PFSK-1 (cell line): Measurements from ENCODE around the gene ADGRG3.

ENCODE experiments used
- FOXP2 ChIP-seq: optimal IDR thresholded peaks from 2 replicates; pipeline ENCODE3; 2011; ENCODE audit warnings: borderline replicate concordance, control low read depth, inconsistent platforms; ENCODE audit not compliant: insufficient read depth; ENCODE audit errors: extremely low read length, extremely low read depth
- POLR2AphosphoS5 ChIP-seq: IDR thresholded peaks from 2 replicates; pipeline ENCODE4 v1.6.1; 2012; ENCODE audit warnings: low read depth, mild to moderate bottlenecking, control low read depth, low read length, moderate library complexity
- REST ChIP-seq, 2 experiments: IDR thresholded peaks; 2 replicates each; pipeline versions ENCODE4 v1.6.1 to v1.8.0; 2011 to 2012; ENCODE audit warnings: low read depth in 2 of 2, low read length in 2 of 2, control low read depth in 1 of 2, inconsistent platforms in 1 of 2, mild to moderate bottlenecking in 1 of 2, moderate library complexity in 1 of 2; ENCODE audit not compliant: insufficient read depth in 1 of 2
- SIN3A ChIP-seq: IDR thresholded peaks from 2 replicates; pipeline ENCODE4 v1.6.1; 2012; ENCODE audit warnings: mild to moderate bottlenecking, low read length, moderate library complexity, borderline replicate concordance; ENCODE audit not compliant: insufficient read depth
- TAF1 ChIP-seq: IDR thresholded peaks from 2 replicates; pipeline ENCODE4 v1.6.1; 2012; ENCODE audit warnings: low read length, control low read depth, borderline replicate concordance; ENCODE audit not compliant: insufficient read depth

Gene ADGRG3

DNA sequence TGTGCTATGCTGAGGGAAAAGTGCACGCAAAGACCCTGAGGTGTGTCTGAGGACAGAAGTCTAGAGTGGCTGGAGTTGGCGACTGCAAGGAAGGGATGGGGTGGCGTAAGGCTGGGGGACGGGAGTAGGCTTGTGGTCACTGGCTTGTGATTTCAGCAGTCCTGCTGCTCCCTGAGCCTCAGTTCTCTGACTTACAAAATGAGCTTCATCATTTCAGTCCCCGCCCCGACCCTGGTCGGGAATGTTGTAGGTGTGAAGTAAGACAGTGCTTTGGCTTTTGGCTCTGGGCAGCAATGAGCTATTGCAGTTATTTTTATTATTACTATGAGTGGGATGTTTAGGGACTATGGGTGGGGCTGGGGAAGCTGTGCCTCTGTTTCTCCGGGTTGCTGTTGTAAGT, 31.1 kb upstream of the ADGRG3 start:
- TF ChIP-seq SIN3A (no peak), TAF1 (no peak), POLR2AphosphoS5 (no peak), REST (IDR thresholded peaks at IDR 0.05; ENCODE audit: insufficient read depth in 1 of 2, low read depth in 2 of 2, low read length in 2 of 2) (no peak), FOXP2 (no peak)

- TF ChIP-seq POLR2AphosphoS5 (no peak), TAF1 (no peak)
These were observed 30.7 kb upstream of the ADGRG3 start for GRCh38 chr16:57637424-57637823.

GRCh38 chr16:57637965-57638364, 30.1 kb upstream of the ADGRG3 start:
- TF ChIP-seq FOXP2, result no peak
- no peak for TF ChIP-seq TAF1

- TF ChIP-seq TAF1 (no peak), SIN3A (no peak), POLR2AphosphoS5 (no peak), REST (IDR thresholded peaks at IDR 0.05; ENCODE audit: insufficient read depth in 1 of 2, low read depth in 2 of 2, low read length in 2 of 2) (no peak), FOXP2 (no peak)
These were observed 29.7 kb upstream of the ADGRG3 start for GRCh38 chr16:57638381-57638780.

GRCh38 chr16:57639172-57639887, 28.8 kb upstream of the ADGRG3 start:
- TF ChIP-seq FOXP2, result no peak
- no peak for TF ChIP-seq SIN3A
- TF ChIP-seq REST (IDR thresholded peaks at IDR 0.05; ENCODE audit: insufficient read depth in 1 of 2, low read depth in 2 of 2, low read length in 2 of 2), result no peak
- no peak for TF ChIP-seq TAF1
- TF ChIP-seq POLR2AphosphoS5, result no peak

GRCh38 chr16:57640185-57640584, 27.9 kb upstream of the ADGRG3 start:
- TF ChIP-seq POLR2AphosphoS5, result no peak
- TF ChIP-seq SIN3A, result no peak
- no peak for TF ChIP-seq TAF1

GRCh38 chr16:57640612-57641011, 27.5 kb upstream of the ADGRG3 start:
- no peak for TF ChIP-seq TAF1
- no peak for TF ChIP-seq FOXP2
